Measurements from ENCODE around the gene HHIP.

GRCh38 chr4:144650311-144651005 lies 4.5 kb downstream of the HHIP start:
- TF ChIP-seq MYPOP (CRISPR knock-in tag; IDR thresholded peaks at IDR 0.05): no peak
- TF ChIP-seq ZNF768 (CRISPR knock-in tag; IDR thresholded peaks at IDR 0.05): no peak

Measured in HepG2 (cell line).